Measurements from ENCODE around the gene SH3BGRL2. TPM values are rescaled to one million over a fixed set of nuclear protein-coding genes. Genes with fewer than 3 reads are reported as not detected.
"Not testable (repeated sequence)": the region's sequence is repeated elsewhere in the genome, so short reads cannot be mapped to it uniquely, and the experiment has no call there.

The SH3BGRL2 gene
- polyA plus RNA-seq, 1 donor (not counting 4 experiments of a cell fraction or from before 2014, with no cell fraction given): 3.8 TPM

- no peak for TF ChIP-seq EZH2 (IDR thresholded peaks at IDR 0.05; ENCODE audit: low read length)
- TF ChIP-seq, protein P1, sequence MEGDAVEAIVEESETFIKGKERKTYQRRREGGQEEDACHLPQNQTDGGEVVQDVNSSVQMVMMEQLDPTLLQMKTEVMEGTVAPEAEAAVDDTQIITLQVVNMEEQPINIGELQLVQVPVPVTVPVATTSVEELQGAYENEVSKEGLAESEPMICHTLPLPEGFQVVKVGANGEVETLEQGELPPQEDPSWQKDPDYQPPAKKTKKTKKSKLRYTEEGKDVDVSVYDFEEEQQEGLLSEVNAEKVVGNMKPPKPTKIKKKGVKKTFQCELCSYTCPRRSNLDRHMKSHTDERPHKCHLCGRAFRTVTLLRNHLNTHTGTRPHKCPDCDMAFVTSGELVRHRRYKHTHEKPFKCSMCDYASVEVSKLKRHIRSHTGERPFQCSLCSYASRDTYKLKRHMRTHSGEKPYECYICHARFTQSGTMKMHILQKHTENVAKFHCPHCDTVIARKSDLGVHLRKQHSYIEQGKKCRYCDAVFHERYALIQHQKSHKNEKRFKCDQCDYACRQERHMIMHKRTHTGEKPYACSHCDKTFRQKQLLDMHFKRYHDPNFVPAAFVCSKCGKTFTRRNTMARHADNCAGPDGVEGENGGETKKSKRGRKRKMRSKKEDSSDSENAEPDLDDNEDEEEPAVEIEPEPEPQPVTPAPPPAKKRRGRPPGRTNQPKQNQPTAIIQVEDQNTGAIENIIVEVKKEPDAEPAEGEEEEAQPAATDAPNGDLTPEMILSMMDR (optimal IDR thresholded peaks at IDR 0.05 in 1 of 3, IDR thresholded peaks at IDR 0.05 in 1 of 3, conservative IDR thresholded peaks at IDR 0.05 in 1 of 3; ENCODE audit: extremely low read depth in 1 of 3, insufficient read depth in 2 of 3, low read length in 3 of 3): no peak
- Histone ChIP-seq H3K36me3 (ENCODE audit: control insufficient read depth in 2 of 2, extremely low read depth in 1 of 2, insufficient read depth in 2 of 2, low read length in 2 of 2) (no peaks in the 10 kb centered on the region), H3K4me1 (ENCODE audit: control insufficient read depth, extremely low read depth, insufficient read depth, low read length) (no peaks in the 10 kb centered on the region), H3K9ac (ENCODE audit: control insufficient read depth, extremely low read depth, insufficient read depth, low read length) (no peak overlapping the region), H3K79me2 (ENCODE audit: control insufficient read depth, insufficient read depth, low read length) (no peaks in the 10 kb centered on the region), H3K4me3 (ENCODE audit: control insufficient read depth in 2 of 3, extremely low read depth in 1 of 3, insufficient read depth in 2 of 3, low read depth in 1 of 3, low read length in 3 of 3) (no peak overlapping the region), H2AFZ (ENCODE audit: control insufficient read depth, low read length) (no peak overlapping the region), H3K27ac (ENCODE audit: control insufficient read depth, insufficient read depth, low read length) (no peak overlapping the region), H3K27me3 (ENCODE audit: control insufficient read depth, extremely low read depth, insufficient read depth, low read length) (no peaks in the 10 kb centered on the region), H3K9me1 (ENCODE audit: control insufficient read depth, extremely low read depth, insufficient read depth, low read length) (no peaks in the 10 kb centered on the region), H4K20me1 (ENCODE audit: control insufficient read depth, extremely low read depth, insufficient read depth, low read length) (no peaks in the 10 kb centered on the region), H3K9me3 (ENCODE audit: control insufficient read depth, low read depth, low read length) (no peaks in the 10 kb centered on the region), H3K4me2 (ENCODE audit: control insufficient read depth, extremely low read depth, insufficient read depth, low read depth, low read length) (no peak overlapping the region)
- DNase-seq (ENCODE audit: low read depth, low spot score): no peak
- no peak for FAIRE-seq
- dilution Hi-C loops (cut with MboI; ENCODE audit: extremely low pct_ligation_motif_present, low sequenced_read_pairs): no loop called here
Measured at GRCh38 chr6:79737172-79737571, 106.0 kb downstream of the SH3BGRL2 start.

GRCh38 chr6:79742030-79742429 is 110.9 kb downstream of the SH3BGRL2 start:
- Histone ChIP-seq H3K4me1 (ENCODE audit: control insufficient read depth, extremely low read depth, insufficient read depth, low read length) (no peaks in the 10 kb centered on the region), H2AFZ (ENCODE audit: control insufficient read depth, low read length) (no peak overlapping the region), H3K9me3 (ENCODE audit: control insufficient read depth, low read depth, low read length) (no peaks in the 10 kb centered on the region), H3K79me2 (ENCODE audit: control insufficient read depth, insufficient read depth, low read length) (no peaks in the 10 kb centered on the region), H3K27me3 (ENCODE audit: control insufficient read depth, extremely low read depth, insufficient read depth, low read length) (no peaks in the 10 kb centered on the region), H4K20me1 (ENCODE audit: control insufficient read depth, extremely low read depth, insufficient read depth, low read length) (no peaks in the 10 kb centered on the region), H3K4me3 (ENCODE audit: control insufficient read depth in 2 of 3, extremely low read depth in 1 of 3, insufficient read depth in 2 of 3, low read depth in 1 of 3, low read length in 3 of 3) (no peak overlapping the region), H3K27ac (ENCODE audit: control insufficient read depth, insufficient read depth, low read length) (no peak overlapping the region), H3K4me2 (ENCODE audit: control insufficient read depth, extremely low read depth, insufficient read depth, low read depth, low read length) (no peak overlapping the region), H3K9me1 (ENCODE audit: control insufficient read depth, extremely low read depth, insufficient read depth, low read length) (no peaks in the 10 kb centered on the region), H3K36me3 (ENCODE audit: control insufficient read depth in 2 of 2, extremely low read depth in 1 of 2, insufficient read depth in 2 of 2, low read length in 2 of 2) (no peaks in the 10 kb centered on the region), H3K9ac (ENCODE audit: control insufficient read depth, extremely low read depth, insufficient read depth, low read length) (no peak overlapping the region)
- TF ChIP-seq, protein P1 (optimal IDR thresholded peaks at IDR 0.05 in 1 of 3, IDR thresholded peaks at IDR 0.05 in 1 of 3, conservative IDR thresholded peaks at IDR 0.05 in 1 of 3; ENCODE audit: extremely low read depth in 1 of 3, insufficient read depth in 2 of 3, low read length in 3 of 3): no peak
- TF ChIP-seq EZH2 (IDR thresholded peaks at IDR 0.05; ENCODE audit: low read length): no peak
- no peak for FAIRE-seq
- dilution Hi-C loops (cut with MboI; ENCODE audit: extremely low pct_ligation_motif_present, low sequenced_read_pairs): no loop called here
- no peak for DNase-seq (ENCODE audit: low read depth, low spot score)

GRCh38 chr6:79745282-79745681 is 114.2 kb downstream of the SH3BGRL2 start:
- H2AFZ ChIP-seq (ENCODE audit: control insufficient read depth, low read length); H3K4me1 ChIP-seq (ENCODE audit: control insufficient read depth, extremely low read depth, insufficient read depth, low read length); H3K27ac ChIP-seq (ENCODE audit: control insufficient read depth, insufficient read depth, low read length); dilution Hi-C loops (cut with MboI; ENCODE audit: extremely low pct_ligation_motif_present, low sequenced_read_pairs); H3K36me3 ChIP-seq (ENCODE audit: control insufficient read depth in 2 of 2, extremely low read depth in 1 of 2, insufficient read depth in 2 of 2, low read length in 2 of 2); H3K4me3 ChIP-seq (ENCODE audit: control insufficient read depth in 2 of 3, extremely low read depth in 1 of 3, insufficient read depth in 2 of 3, low read depth in 1 of 3, low read length in 3 of 3); H3K9me3 ChIP-seq (ENCODE audit: control insufficient read depth, low read depth, low read length); H3K9me1 ChIP-seq (ENCODE audit: control insufficient read depth, extremely low read depth, insufficient read depth, low read length); FAIRE-seq; H3K9ac ChIP-seq (ENCODE audit: control insufficient read depth, extremely low read depth, insufficient read depth, low read length); H4K20me1 ChIP-seq (ENCODE audit: control insufficient read depth, extremely low read depth, insufficient read depth, low read length); DNase-seq (ENCODE audit: low read depth, low spot score); H3K79me2 ChIP-seq (ENCODE audit: control insufficient read depth, insufficient read depth, low read length); H3K27me3 ChIP-seq (ENCODE audit: control insufficient read depth, extremely low read depth, insufficient read depth, low read length); H3K4me2 ChIP-seq (ENCODE audit: control insufficient read depth, extremely low read depth, insufficient read depth, low read depth, low read length): not testable (repeated sequence)

DNA sequence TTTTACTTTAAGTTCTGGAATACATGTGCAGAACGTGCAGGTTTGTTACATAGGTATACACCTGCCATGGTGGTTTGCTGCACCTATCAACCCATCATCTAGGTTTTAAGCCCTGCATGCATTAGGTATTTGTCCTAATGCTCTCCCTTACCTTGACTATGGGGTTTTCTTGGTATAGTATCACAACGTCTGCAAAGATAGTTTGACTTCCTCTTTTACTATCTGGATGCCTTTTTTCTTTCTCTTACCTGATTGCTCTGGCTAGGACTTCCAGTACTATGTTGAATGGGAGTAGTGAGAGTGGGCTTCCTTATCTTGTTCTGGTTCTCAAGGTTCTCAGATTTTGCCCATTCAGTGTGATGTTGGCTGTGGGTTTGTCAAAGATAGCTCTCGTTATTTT is 115.2 kb downstream of the SH3BGRL2 start:
- H3K9ac ChIP-seq (ENCODE audit: control insufficient read depth, extremely low read depth, insufficient read depth, low read length); H3K4me3 ChIP-seq (ENCODE audit: control insufficient read depth in 2 of 3, extremely low read depth in 1 of 3, insufficient read depth in 2 of 3, low read depth in 1 of 3, low read length in 3 of 3); H3K4me1 ChIP-seq (ENCODE audit: control insufficient read depth, extremely low read depth, insufficient read depth, low read length); dilution Hi-C loops (cut with MboI; ENCODE audit: extremely low pct_ligation_motif_present, low sequenced_read_pairs); H3K27me3 ChIP-seq (ENCODE audit: control insufficient read depth, extremely low read depth, insufficient read depth, low read length); H4K20me1 ChIP-seq (ENCODE audit: control insufficient read depth, extremely low read depth, insufficient read depth, low read length); DNase-seq (ENCODE audit: low read depth, low spot score); H3K27ac ChIP-seq (ENCODE audit: control insufficient read depth, insufficient read depth, low read length); H3K79me2 ChIP-seq (ENCODE audit: control insufficient read depth, insufficient read depth, low read length); H3K9me3 ChIP-seq (ENCODE audit: control insufficient read depth, low read depth, low read length); H2AFZ ChIP-seq (ENCODE audit: control insufficient read depth, low read length); FAIRE-seq; H3K36me3 ChIP-seq (ENCODE audit: control insufficient read depth in 2 of 2, extremely low read depth in 1 of 2, insufficient read depth in 2 of 2, low read length in 2 of 2); H3K9me1 ChIP-seq (ENCODE audit: control insufficient read depth, extremely low read depth, insufficient read depth, low read length); H3K4me2 ChIP-seq (ENCODE audit: control insufficient read depth, extremely low read depth, insufficient read depth, low read depth, low read length): not testable (repeated sequence)
